T-helper 2 cell treated with Interferon-gamma antibody and Interleukin-4, amounts not matched to agents 100 ng/mL and 5 ng/mL, for 36 hours (primary cell): ENCODE data around the gene USH1C. TPM values are rescaled to one million over a fixed set of nuclear protein-coding genes. Genes with fewer than 3 reads are reported as not detected.

Experiments
- intact Hi-C: fragments of 100-400 bp; cut with micrococcal nuclease; formaldehyde crosslinking; loops from one replicate; pipeline ENCODE4 v1.15.1; 2023
- total RNA-seq: library from RNA; stranded (reverse); gene quantifications from 2 replicates; pipeline ENCODE4 v1.2.3, GENCODE V29; 2022

USH1C gene
- total RNA-seq, 1 donor from 2014 or later, result not detected

DNA sequence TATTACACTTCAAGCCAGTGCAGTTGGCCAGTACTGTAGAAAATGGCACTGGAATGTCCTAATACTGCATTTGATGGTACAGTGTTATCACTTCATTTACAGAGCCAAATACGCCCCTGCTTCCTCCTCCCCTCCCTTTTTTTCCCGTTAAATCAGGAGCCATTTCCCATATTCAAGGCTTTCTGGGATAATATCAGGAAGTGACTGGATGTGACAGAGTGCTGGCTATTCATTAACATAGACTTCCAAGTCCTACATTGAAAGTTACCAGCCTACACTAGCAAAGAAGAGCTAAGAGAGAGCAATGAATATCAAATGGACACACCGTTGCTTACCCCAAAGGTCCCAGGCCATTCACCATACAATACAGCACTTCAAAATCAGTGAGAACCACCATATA is 35.4 kb downstream of the USH1C start:
- intact Hi-C loops, result loop anchor here (10.0 kb wide), 1 partner anchor 434 kb away; the partner anchor contains the start of gene RPS13

GRCh38 chr11:17508306-17508705 is 35.9 kb downstream of the USH1C start:
- intact Hi-C loops, result loop anchor here (10.0 kb wide), 1 partner anchor 434 kb away; the partner anchor contains the start of gene RPS13

GRCh38 chr11:17507773-17508172 is 36.4 kb downstream of the USH1C start:
- intact Hi-C loops, result loop anchor here (10.0 kb wide), 1 partner anchor 433 kb away; the partner anchor contains the start of gene RPS13

DNA sequence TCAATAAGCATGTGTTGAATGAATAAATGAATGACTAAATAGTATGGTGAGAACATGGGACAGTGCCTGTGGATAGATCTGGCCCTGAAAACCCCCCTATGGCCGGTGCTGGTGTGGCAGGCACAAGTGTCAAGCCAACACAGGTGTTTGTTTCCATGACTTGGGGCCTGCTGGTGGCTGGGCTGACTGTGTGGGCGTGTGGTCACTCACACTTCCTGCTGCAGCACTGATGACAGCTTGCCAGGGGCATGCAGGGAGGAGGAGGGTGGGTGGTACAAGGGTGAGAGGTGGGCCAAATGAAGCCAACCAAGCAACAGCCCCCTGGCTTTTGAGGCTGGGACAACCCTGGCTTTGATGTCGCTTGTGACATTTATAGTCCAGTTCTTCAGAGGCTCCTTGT is 37.3 kb downstream of the USH1C start:
- intact Hi-C loops, result loop anchor here (10.0 kb wide), 1 partner anchor 432 kb away; the partner anchor contains the start of gene RPS13

DNA sequence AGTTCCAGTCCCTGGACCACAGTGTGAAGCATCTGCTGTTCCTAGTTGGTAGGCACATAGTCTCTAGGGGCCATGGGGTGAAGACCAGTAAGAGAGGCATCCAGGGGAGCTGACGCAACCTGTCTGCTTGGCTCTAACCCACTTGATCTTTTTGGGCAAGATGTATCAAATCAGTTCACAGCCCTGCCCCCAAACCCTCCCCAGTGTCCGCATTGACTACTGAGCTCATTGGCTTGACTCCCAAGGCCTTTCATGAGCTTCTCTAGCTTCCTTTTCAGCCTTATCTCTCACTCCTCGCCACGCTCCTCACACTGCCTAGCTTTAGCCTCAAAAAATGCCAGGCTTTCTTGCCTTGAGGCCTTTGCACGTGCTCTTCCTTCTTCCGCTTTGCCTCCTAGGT is 37.9 kb downstream of the USH1C start:
- intact Hi-C loops, result loop anchor here (10.0 kb wide), 1 partner anchor 432 kb away; the partner anchor contains the start of gene RPS13

GRCh38 chr11:17505146-17505545 is 39.1 kb downstream of the USH1C start:
- intact Hi-C loops, result loop anchor here (10.0 kb wide), 1 partner anchor 430 kb away; the partner anchor contains the start of gene RPS13

DNA sequence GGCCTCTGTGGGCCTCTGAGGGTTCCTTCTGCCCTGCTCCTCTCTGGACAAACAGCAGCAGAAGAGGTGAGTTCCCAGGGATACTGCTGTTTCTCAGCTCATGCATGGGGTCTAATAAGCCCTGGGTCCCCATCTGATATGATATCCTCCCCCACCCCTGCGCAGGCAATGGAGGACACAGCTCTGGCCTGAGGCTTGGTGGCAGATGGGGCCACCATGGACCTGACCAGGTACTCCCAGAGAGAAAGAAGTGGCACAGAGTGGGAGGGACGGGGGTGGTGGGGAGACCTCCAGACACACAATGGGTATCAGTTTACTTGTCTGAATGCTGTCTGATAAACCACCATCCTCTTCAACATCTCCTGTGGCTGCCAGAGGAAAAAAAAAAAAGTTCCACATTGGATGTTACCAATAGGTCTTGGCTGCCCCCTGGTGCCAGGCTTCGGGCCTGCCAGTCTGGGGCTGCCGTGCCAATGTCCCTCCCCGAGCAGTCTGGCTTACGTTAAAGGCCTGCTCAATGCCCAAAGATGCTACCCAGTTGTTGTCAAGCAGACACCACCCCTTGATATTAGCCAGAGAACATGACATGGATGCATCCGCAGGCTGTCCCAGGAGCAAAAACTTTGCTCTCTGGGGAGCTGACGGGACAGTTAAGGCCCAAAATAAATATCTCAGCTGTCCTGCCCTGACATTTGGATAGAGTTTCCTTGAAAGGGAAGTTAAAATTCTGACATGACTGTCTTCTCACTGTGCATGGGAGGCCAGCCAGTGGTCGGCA is 39.7 kb downstream of the USH1C start:
- intact Hi-C loops, result loop anchor here (1.0 to 10.0 kb wide), 4 partner anchors 120 to 430 kb away; partner anchors contain the start of gene RPS13

DNA sequence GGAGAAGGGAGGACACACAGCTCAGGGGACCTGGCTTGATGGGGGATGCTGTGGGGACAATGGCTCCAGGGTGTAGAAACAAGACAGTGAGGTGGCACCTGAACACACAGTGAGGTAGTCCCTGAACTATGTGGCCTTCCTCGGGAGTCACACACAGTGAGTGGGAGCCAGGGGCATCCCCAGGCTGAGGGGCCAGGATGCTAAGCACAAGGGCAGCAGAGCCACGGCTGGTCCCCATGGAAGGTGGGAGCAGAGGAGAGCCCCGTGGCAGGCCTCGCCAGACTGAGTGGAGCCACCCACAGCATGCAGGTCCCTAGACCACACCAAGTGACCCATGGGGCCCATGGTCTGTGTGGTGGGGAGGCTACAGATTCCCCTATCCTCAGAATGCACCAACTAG is 41.6 kb downstream of the USH1C start:
- intact Hi-C loops, result loop anchor here (10.0 kb wide), 1 partner anchor 428 kb away; the partner anchor contains the start of gene RPS13

DNA sequence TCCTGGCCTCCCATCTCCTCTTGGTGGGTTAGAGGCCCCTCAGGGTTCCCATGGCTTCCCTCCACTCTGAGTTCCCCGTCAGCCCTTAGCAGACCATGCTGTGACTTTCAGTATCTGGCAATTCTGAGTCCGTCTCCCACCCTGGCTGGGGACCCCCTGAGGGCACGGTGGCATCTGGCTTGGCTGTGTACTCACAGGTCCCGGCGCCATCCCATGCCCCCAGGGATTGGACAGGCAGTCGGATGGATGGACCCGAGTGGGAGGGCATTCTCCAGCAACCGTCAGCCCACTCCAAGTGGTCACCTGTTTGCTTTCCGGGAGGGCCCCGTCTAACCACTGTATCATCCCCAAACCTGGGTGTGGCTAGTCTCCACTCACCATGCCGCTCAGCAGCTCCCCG is 43.5 kb downstream of the USH1C start:
- intact Hi-C loops, result loop anchor here (10.0 kb wide), 1 partner anchor 426 kb away; the partner anchor contains the start of gene RPS13

- intact Hi-C loops, result no loop called here
Observed at GRCh38 chr11:17498475-17498874, 45.7 kb downstream of the USH1C start.

- intact Hi-C loops, result no loop called here
Observed at GRCh38 chr11:17498058-17498457, 46.2 kb downstream of the USH1C start.

DNA sequence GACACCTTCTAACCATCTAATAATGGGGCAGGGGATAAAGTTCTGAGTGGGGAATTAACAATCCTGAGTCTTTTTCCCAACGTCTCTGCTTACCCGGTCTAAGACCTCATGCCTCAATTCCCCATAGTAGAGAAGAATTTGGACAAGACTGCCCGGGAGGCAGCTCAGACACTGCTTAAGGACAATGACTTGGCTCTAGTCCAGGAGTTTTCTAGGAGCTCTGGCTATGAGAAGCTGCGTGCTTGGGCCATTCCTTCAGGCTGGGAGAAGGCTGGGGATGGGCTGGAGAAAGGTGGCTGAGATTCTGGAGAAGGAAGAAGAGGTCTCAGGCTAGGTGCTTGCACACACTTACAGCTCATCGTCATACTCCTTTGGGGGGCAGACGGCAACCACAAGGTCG is 47.8 kb downstream of the USH1C start:
- intact Hi-C loops, result no loop called here

DNA sequence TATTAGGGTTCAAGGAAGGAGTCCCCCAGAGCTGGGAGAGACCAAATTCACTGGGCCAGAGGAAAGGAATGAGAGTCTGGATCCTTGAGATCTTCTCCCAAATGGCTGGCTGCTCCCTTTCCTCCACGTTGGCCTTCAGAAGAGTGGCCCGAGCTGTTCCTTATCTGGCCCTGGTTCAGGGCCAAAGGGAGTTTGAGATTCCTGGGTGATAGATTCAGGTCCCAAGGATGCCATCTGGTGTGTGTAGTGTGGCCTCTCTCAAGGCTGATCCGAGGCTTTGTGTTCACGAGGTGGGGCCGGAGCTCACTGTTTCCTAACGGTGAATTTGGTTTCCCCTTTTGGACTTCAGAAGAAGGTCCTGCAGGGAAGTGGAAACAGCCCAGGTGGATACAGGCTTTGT is 50.2 kb downstream of the USH1C start:
- intact Hi-C loops, result no loop called here

DNA sequence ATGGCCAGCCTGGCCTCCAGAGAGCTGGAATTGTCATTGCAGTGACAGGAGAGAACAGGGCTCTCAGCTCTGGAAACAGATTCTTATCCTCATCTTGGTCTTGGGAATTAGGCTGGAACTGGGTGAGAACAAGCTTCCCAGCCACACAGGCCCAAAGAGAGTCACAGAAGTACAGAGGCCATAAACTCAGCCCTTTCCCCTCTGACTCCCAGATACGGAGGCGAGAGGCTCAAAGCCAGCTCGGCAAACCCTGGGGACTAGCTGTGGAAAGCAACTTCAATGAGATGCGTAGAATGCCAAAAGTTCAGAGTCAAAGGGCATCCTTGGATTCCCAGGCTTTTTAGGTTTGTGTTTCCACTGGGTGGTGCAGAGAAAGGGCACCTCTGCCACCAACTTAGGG is 53.3 kb downstream of the USH1C start:
- intact Hi-C loops, result no loop called here

- intact Hi-C loops, result no loop called here
Observed at GRCh38 chr11:17490232-17490631, 54.0 kb downstream of the USH1C start.

DNA sequence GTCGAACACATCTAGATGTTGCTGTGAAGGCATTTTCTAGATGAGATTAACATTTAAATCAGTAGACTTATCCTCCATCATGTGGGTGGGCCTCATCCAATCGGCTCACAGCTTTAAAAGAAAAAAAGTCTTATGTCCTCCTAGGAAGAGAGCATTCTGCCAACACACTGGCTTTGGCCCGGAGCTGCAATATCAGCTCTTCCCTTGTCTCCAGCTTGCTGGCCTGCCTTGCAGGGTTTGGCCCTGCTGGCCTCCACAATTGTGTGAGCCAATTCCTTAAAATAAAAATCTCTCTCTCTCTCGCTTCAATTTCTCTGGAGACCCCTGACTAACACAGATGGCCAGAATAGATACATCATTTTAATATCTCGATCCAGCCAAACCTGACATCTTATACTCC is 54.5 kb downstream of the USH1C start:
- intact Hi-C loops, result no loop called here

GRCh38 chr11:17488563-17488962 is 55.7 kb downstream of the USH1C start:
- intact Hi-C loops, result no loop called here

DNA sequence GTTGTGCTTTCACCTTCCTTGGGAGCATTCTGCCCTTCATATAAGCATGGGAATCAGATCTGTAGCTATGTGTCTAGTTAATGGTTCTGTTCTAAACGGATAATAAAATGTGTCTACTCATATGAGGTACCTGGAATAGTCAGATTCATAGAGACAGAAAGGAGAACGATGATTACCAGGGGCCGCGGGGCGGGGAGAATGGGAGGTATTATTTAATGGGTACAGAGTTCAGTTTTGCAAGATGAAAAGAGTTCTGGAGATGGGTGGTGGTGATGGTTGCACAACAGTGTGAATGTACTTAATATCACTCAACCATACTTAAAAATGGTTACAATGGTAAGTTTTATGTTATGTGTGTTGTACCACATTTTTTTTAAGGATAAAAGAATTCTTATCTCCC is 57.6 kb downstream of the USH1C start:
- intact Hi-C loops, result no loop called here

GRCh38 chr11:17483505-17483904 is 60.7 kb downstream of the USH1C start:
- intact Hi-C loops, result no loop called here

- intact Hi-C loops, result no loop called here
Observed at GRCh38 chr11:17481905-17482304, 62.3 kb downstream of the USH1C start.

DNA sequence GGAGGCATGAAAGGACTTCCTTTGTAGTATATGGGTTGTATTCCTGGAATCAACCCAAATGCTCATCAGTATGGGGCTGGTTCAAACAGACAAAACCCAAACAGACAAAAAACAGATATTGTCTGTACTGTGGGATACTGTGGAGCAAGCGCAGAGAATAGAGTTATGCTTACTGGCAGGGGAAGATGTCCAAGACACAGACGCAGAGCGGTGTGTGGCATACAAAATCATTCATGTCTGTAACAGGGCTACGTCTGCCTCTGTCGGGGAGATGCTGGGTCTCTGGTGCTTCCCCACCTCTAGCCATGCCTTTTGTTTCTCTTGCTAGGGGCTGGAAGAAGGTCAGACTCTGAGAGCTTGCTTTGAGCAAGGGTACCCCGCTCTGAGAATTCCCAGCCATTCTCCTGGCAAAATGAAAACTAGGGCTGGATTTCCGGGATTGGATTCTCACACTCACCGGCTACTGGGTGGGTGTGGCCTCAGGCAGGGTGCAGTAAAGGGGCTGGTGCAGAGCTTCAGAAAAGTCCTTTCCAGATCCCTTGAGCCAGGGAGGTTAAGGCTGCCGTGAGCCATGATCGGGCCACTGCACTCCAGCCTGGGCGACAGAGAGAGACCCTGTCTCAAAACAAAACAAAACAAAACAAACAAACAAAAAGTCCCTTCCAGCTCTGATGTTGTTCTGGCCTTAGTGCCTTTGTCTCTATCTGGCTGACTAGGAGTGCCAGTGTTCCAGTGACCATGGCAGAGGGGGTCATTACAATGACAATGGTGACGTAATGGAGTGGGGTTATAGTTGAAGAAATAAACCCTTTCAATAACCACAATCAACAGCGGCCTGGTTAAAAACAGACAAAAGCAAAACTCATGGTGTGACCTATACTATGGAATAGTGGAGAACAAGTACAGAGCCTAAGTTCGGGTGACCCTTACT is 64.7 kb downstream of the USH1C start:
- intact Hi-C loops, result no loop called here

GRCh38 chr11:17478070-17478469 is 66.1 kb downstream of the USH1C start:
- intact Hi-C loops, result no loop called here
